Smooth muscle cell (in vitro differentiated cells): ENCODE data around the gene ABAT. TPM values are rescaled to one million over a fixed set of nuclear protein-coding genes. Genes with fewer than 3 reads are reported as not detected.

Experiments used
- DNase-seq: peaks from one replicate; lab custom pipeline; 2025; ENCODE audit not compliant: unreplicated experiment; lab: John Stamatoyannopoulos, UW
- H2AFZ ChIP-seq: fragments of 200-600 bp; sonication (generic); 2 replicates; pipeline ENCODE4 v1.6.0; 2016; ENCODE audit warnings: antibody characterized with exemption, low read depth, mild to moderate bottlenecking
- H3F3A ChIP-seq: fragments of 200-600 bp; sonication (generic); 2 replicates; pipeline ENCODE4 v1.6.0; 2017; ENCODE audit warnings: antibody characterized with exemption, low read depth
- H3K27ac ChIP-seq: fragments of 200-600 bp; sonication (generic); 2 replicates; pipeline ENCODE4 v1.5.1; 2016; ENCODE audit warnings: low read depth, mild to moderate bottlenecking
- H3K27me3 ChIP-seq: fragments of 200-600 bp; sonication (generic); 2 replicates; pipeline ENCODE4 v1.6.1; 2016; ENCODE audit warnings: low read depth, mild to moderate bottlenecking
- H3K36me3 ChIP-seq: fragments of 200-600 bp; sonication (generic); 2 replicates; pipeline ENCODE4 v1.5.1; 2016; ENCODE audit warnings: low read depth
- H3K4me1 ChIP-seq: fragments of 200-600 bp; sonication (generic); 2 replicates; pipeline ENCODE4 v1.5.1; 2016; ENCODE audit warnings: low read depth
- H3K4me2 ChIP-seq: fragments of 200-600 bp; sonication (generic); 2 replicates; pipeline ENCODE4 v1.6.0; 2016; ENCODE audit warnings: mild to moderate bottlenecking
- H3K4me3 ChIP-seq: fragments of 200-600 bp; sonication (generic); 2 replicates; pipeline ENCODE4 v1.5.1; 2016; ENCODE audit warnings: mild to moderate bottlenecking
- H3K79me2 ChIP-seq: fragments of 200-600 bp; sonication (generic); 2 replicates; pipeline ENCODE4 v1.6.0; 2016; ENCODE audit warnings: low read depth, mild to moderate bottlenecking
- H3K9ac ChIP-seq: fragments of 200-600 bp; sonication (generic); 2 replicates; pipeline ENCODE4 v1.6.0; 2016; ENCODE audit warnings: low read depth
- H3K9me3 ChIP-seq: fragments of 200-600 bp; sonication (generic); replicated peaks from 2 replicates; pipeline ENCODE4 v1.5.1; 2016; ENCODE audit warnings: low read depth
- H4K20me1 ChIP-seq: fragments of 200-600 bp; sonication (generic); 2 replicates; pipeline ENCODE4 v1.6.0; 2016; ENCODE audit warnings: low read depth
- CTCF ChIP-seq: fragments of 200-600 bp; sonication (generic); IDR thresholded peaks from 2 replicates; pipeline ENCODE4 v1.5.1; 2017; ENCODE audit warnings: borderline replicate concordance, mild to moderate bottlenecking, antibody characterized with exemption; ENCODE audit not compliant: insufficient read depth, poor library complexity, severe bottlenecking
- WGBS: methylation state at CpG from one replicate; pipeline ENCODE4 v1.1.7; 2016; ENCODE audit warnings: low lambda C conversion rate; 5-methylcytosine and 5-hydroxymethylcytosine counted together
- polyA plus RNA-seq: library from polyadenylated mRNA; unstranded; fragments of >200 nt; fragmentation: Nextera tagmentation; extraction: Ambion mirVana; gene quantifications from 2 replicates; pipeline ENCODE4 v1.2.1, GENCODE V29; 2016
- total RNA-seq: library from RNA; depleted of rRNA; stranded (reverse); fragments of >200 nt; gene quantifications from 2 replicates; pipeline ENCODE4 v1.2.3, GENCODE V29; 2014

ABAT gene
- total and polyA plus RNA-seq, 2 experiments from 2014 or later: 9.2 to 11.3 TPM

- no peak overlapping the region for H2AFZ ChIP-seq
- H3K9me3 ChIP-seq: no peaks in the 10 kb centered on the region
- no peaks in the 10 kb centered on the region for H3K27me3 ChIP-seq
- H3K4me1 ChIP-seq: no peaks in the 10 kb centered on the region
- no peak overlapping the region for H3K4me2 ChIP-seq
- WGBS: 17% methylated on average over 9 of the region's 13 CpGs
- H3K36me3 ChIP-seq: no peaks in the 10 kb centered on the region
- no peaks in the 10 kb centered on the region for H3F3A ChIP-seq
- H3K79me2 ChIP-seq: no peaks in the 10 kb centered on the region
- no peak overlapping the region for H3K27ac ChIP-seq
- H3K9ac ChIP-seq: no peak overlapping the region
- no peak overlapping the region for H3K4me3 ChIP-seq
- peak; percentile 61 for TF ChIP-seq CTCF
- DNase-seq: no peak
- H4K20me1 ChIP-seq: no peaks in the 10 kb centered on the region
These were observed 13.5 kb upstream of the ABAT start for GRCh38 chr16:8660841-8661301.

GRCh38 chr16:8661703-8662102 is 12.7 kb upstream of the ABAT start:
- TF ChIP-seq CTCF: no peak
- Histone ChIP-seq H3K4me2 (no peak overlapping the region), H3K27me3 (no peaks in the 10 kb centered on the region), H2AFZ (no peak overlapping the region), H3K9me3 (no peaks in the 10 kb centered on the region), H3K27ac (no peak overlapping the region), H3K79me2 (no peaks in the 10 kb centered on the region), H3K9ac (no peak overlapping the region), H4K20me1 (no peaks in the 10 kb centered on the region), H3K4me1 (no peaks in the 10 kb centered on the region), H3F3A (no peaks in the 10 kb centered on the region), H3K36me3 (no peaks in the 10 kb centered on the region), H3K4me3 (no peak overlapping the region)
- WGBS: 75% methylated on average over 5 of the region's 5 CpGs
- no peak for DNase-seq

GRCh38 chr16:8663192-8664089 is 11.0 kb upstream of the ABAT start:
- no peaks in the 10 kb centered on the region for H3K36me3 ChIP-seq
- DNase-seq: no peak
- H3K4me2 ChIP-seq: no peak overlapping the region
- no peaks in the 10 kb centered on the region for H3K79me2 ChIP-seq
- no peaks in the 10 kb centered on the region for H3K27me3 ChIP-seq
- no peak overlapping the region for H3K4me3 ChIP-seq
- 76% methylated on average over 9 of the region's 9 CpGs for WGBS
- no peaks in the 10 kb centered on the region for H3F3A ChIP-seq
- no peak overlapping the region for H3K9ac ChIP-seq
- H4K20me1 ChIP-seq: no peaks in the 10 kb centered on the region
- no peak for TF ChIP-seq CTCF
- H3K9me3 ChIP-seq: no peaks in the 10 kb centered on the region
- no peak overlapping the region for H2AFZ ChIP-seq
- no peak overlapping the region for H3K27ac ChIP-seq
- no peaks in the 10 kb centered on the region for H3K4me1 ChIP-seq
